Activated CD8-positive, alpha-beta T cell treated with anti-CD3 and anti-CD28 coated beads, Interleukin-2, amount 10 ng/mL, durations not matched to agents 7 days and 5 days (primary cell): ENCODE results near the gene ARL5C. TPM values are rescaled to one million over a fixed set of nuclear protein-coding genes. Genes with fewer than 3 reads are reported as not detected.

Experiments used
- ATAC-seq: fragments of 150-1000 bp; cut with Tn5 transposase; one replicate; pipeline ENCODE4 v1.10.0; 2021; ENCODE audit warnings: moderate library complexity
- CTCF ChIA-PET: fragments of 350-600 bp; sonication (Branson Sonifier 250); formaldehyde crosslinking; loops from one replicate; lab custom pipeline; 2021; ENCODE audit warnings: antibody characterized with exemption; lab: Charles Lee
- POLR2A ChIA-PET: fragments of 350-600 bp; sonication (Branson Sonifier 250); formaldehyde crosslinking; loops from one replicate; lab custom pipeline; 2021; ENCODE audit warnings: antibody characterized with exemption; lab: Charles Lee
- DNase-seq: peaks from one replicate; pipeline ENCODE4 v3.0.0-alpha.2; 2020
- H3K27ac Mint-ChIP-seq: one replicate; pipeline ENCODE4 v1.8.0; 2021; ENCODE audit warnings: mild to moderate bottlenecking, mixed read lengths
- H3K27me3 Mint-ChIP-seq: one replicate; pipeline ENCODE4 v1.8.0; 2021; ENCODE audit warnings: low read depth, mixed read lengths
- H3K36me3 Mint-ChIP-seq: one replicate; pipeline ENCODE4 v1.8.0; 2021; ENCODE audit warnings: low read depth, mixed read lengths
- H3K4me1 Mint-ChIP-seq: one replicate; pipeline ENCODE4 v1.8.0; 2021; ENCODE audit warnings: low read depth, mixed read lengths
- H3K4me3 Mint-ChIP-seq: one replicate; pipeline ENCODE4 v1.8.0; 2021; ENCODE audit warnings: mild to moderate bottlenecking, mixed read lengths
- H3K9me3 Mint-ChIP-seq: one replicate; pipeline ENCODE4 v1.8.0; 2022; ENCODE audit warnings: mixed read lengths; ENCODE audit not compliant: insufficient read depth
- total RNA-seq, 2 experiments: library from RNA; stranded (reverse); gene quantifications; one replicate each; pipeline ENCODE4 v1.2.3, GENCODE V29; 2021

ARL5C gene
- total RNA-seq, 2 experiments from 2014 or later: not detected

DNA sequence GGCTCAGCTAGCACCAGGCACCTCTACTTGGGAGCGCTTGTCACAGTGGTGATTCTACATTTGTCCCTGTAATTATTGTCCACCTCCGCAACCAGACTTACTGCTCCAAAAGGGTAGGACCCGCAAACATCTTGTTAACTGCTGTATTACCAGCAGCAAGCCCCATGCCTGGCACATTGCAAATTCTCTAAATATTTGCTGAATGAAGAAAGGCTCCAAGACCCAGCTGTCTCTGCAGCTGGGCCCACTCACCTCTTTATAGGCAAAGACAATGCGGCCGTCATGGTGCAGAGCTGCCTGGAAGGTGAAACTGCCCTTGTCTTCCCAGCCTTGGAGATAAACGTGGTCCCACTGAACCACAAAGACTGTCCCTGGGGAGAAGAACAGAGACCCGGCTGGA, 58.8 kb downstream of the ARL5C start:
- Mint-ChIP-seq H3K9me3 (no peaks in the 10 kb centered on the region), H3K4me1 (peaks cover 3% of the 10 kb centered on the region), H3K4me3 (no peak overlapping the region), H3K27ac (no peak overlapping the region), H3K36me3 (no peaks in the 10 kb centered on the region), H3K27me3 (no peaks in the 10 kb centered on the region)
- ATAC-seq (no peak), DNase-seq (no peak)
- POLR2A ChIA-PET: no interaction called here
- CTCF ChIA-PET: no interaction called here

Other genes starting within 250 kb of the ARL5C start
- gene FBXO47, start 198.8 kb downstream of the ARL5C start, total RNA-seq: not detected
- 1 to 10 TPM; 3.3 to 3.9 TPM for gene PLXDC1, start 14.5 kb downstream of the ARL5C start, total RNA-seq
- gene CACNB1, start 31.5 kb upstream of the ARL5C start, total RNA-seq: 10 to 100 TPM; 22.1 to 23.2 TPM
- gene RPL19, start 34.1 kb upstream of the ARL5C start, total RNA-seq: 1,000 to 10,000 TPM; 1,896 to 1,946 TPM
- gene STAC2, start 59.8 kb upstream of the ARL5C start, total RNA-seq: not detected
- gene FBXL20, start 235.5 kb upstream of the ARL5C start, total RNA-seq: 10 to 100 TPM; 11.2 to 11.8 TPM